ENCODE data around the gene ARSG. TPM values are rescaled to one million over a fixed set of nuclear protein-coding genes. Genes with fewer than 3 reads are reported as not detected.

Gene ARSG
- total and polyA plus RNA-seq, 2 experiments from 2014 or later = 1.7 to 5.1 TPM

GRCh38 chr17:68443972-68444464 is 152.7 kb downstream of the ARSG start:
- H3K36me3 Mint-ChIP-seq (ENCODE audit: low read depth) = peaks cover 5% of the 10 kb centered on the region; the same call in 2 of the 3 replicates
- TF ChIP-seq ETS1 (IDR thresholded peaks at IDR 0.05) (no peak), ZNF114 (CRISPR knock-in tag; IDR thresholded peaks at IDR 0.05) (no peak), ZNF331 (CRISPR knock-in tag; IDR thresholded peaks at IDR 0.05; ENCODE audit: low read depth) (no peak), EZH2 (IDR thresholded peaks at IDR 0.05; ENCODE audit: low read depth, unreplicated experiment) (no peak), POLR2AphosphoS5 (IDR thresholded peaks at IDR 0.05; ENCODE audit: low read depth) (no peak), CREB1 (CRISPR knock-in tag; IDR thresholded peaks at IDR 0.05; ENCODE audit: low read depth) (no peak), STAT1 (IDR thresholded peaks at IDR 0.05; ENCODE audit: unreplicated experiment) (no peak), JUNB (IDR thresholded peaks at IDR 0.05; ENCODE audit: unreplicated experiment) (no peak), REST (IDR thresholded peaks at IDR 0.05; ENCODE audit: unreplicated experiment) (no peak), EZH2phosphoT487 (IDR thresholded peaks at IDR 0.05; ENCODE audit: unreplicated experiment) (no peak), NANOG (IDR thresholded peaks at IDR 0.05; ENCODE audit: borderline replicate concordance) (no peak)
- TF ChIP-seq, protein P1, sequence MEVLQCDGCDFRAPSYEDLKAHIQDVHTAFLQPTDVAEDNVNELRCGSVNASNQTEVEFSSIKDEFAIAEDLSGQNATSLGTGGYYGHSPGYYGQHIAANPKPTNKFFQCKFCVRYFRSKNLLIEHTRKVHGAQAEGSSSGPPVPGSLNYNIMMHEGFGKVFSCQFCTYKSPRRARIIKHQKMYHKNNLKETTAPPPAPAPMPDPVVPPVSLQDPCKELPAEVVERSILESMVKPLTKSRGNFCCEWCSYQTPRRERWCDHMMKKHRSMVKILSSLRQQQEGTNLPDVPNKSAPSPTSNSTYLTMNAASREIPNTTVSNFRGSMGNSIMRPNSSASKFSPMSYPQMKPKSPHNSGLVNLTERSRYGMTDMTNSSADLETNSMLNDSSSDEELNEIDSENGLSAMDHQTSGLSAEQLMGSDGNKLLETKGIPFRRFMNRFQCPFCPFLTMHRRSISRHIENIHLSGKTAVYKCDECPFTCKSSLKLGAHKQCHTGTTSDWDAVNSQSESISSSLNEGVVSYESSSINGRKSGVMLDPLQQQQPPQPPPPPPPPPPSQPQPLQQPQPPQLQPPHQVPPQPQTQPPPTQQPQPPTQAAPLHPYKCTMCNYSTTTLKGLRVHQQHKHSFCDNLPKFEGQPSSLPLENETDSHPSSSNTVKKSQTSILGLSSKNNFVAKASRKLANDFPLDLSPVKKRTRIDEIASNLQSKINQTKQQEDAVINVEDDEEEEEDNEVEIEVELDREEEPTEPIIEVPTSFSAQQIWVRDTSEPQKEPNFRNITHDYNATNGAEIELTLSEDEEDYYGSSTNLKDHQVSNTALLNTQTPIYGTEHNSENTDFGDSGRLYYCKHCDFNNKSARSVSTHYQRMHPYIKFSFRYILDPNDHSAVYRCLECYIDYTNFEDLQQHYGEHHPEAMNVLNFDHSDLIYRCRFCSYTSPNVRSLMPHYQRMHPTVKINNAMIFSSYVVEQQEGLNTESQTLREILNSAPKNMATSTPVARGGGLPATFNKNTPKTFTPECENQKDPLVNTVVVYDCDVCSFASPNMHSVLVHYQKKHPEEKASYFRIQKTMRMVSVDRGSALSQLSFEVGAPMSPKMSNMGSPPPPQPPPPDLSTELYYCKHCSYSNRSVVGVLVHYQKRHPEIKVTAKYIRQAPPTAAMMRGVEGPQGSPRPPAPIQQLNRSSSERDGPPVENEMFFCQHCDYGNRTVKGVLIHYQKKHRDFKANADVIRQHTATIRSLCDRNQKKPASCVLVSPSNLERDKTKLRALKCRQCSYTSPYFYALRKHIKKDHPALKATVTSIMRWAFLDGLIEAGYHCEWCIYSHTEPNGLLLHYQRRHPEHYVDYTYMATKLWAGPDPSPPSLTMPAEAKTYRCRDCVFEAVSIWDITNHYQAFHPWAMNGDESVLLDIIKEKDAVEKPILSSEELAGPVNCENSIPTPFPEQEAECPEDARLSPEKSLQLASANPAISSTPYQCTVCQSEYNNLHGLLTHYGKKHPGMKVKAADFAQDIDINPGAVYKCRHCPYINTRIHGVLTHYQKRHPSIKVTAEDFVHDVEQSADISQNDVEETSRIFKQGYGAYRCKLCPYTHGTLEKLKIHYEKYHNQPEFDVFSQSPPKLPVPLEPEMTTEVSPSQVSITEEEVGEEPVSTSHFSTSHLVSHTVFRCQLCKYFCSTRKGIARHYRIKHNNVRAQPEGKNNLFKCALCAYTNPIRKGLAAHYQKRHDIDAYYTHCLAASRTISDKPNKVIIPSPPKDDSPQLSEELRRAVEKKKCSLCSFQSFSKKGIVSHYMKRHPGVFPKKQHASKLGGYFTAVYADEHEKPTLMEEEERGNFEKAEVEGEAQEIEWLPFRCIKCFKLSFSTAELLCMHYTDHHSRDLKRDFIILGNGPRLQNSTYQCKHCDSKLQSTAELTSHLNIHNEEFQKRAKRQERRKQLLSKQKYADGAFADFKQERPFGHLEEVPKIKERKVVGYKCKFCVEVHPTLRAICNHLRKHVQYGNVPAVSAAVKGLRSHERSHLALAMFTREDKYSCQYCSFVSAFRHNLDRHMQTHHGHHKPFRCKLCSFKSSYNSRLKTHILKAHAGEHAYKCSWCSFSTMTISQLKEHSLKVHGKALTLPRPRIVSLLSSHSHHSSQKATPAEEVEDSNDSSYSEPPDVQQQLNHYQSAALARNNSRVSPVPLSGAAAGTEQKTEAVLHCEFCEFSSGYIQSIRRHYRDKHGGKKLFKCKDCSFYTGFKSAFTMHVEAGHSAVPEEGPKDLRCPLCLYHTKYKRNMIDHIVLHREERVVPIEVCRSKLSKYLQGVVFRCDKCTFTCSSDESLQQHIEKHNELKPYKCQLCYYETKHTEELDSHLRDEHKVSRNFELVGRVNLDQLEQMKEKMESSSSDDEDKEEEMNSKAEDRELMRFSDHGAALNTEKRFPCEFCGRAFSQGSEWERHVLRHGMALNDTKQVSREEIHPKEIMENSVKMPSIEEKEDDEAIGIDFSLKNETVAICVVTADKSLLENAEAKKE (CRISPR knock-in tag; IDR thresholded peaks at IDR 0.05) = no peak
- TF ChIP-seq, protein P2, sequence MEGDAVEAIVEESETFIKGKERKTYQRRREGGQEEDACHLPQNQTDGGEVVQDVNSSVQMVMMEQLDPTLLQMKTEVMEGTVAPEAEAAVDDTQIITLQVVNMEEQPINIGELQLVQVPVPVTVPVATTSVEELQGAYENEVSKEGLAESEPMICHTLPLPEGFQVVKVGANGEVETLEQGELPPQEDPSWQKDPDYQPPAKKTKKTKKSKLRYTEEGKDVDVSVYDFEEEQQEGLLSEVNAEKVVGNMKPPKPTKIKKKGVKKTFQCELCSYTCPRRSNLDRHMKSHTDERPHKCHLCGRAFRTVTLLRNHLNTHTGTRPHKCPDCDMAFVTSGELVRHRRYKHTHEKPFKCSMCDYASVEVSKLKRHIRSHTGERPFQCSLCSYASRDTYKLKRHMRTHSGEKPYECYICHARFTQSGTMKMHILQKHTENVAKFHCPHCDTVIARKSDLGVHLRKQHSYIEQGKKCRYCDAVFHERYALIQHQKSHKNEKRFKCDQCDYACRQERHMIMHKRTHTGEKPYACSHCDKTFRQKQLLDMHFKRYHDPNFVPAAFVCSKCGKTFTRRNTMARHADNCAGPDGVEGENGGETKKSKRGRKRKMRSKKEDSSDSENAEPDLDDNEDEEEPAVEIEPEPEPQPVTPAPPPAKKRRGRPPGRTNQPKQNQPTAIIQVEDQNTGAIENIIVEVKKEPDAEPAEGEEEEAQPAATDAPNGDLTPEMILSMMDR (conservative IDR thresholded peaks at IDR 0.05; ENCODE audit: low read depth in 2 of 2) = no peak
- Histone ChIP-seq H3K9me2 (ENCODE audit: insufficient read depth) (no peaks in the 10 kb centered on the region), H3K27ac (ENCODE audit: low read depth) (no peak overlapping the region), H3K4me3 (no peak overlapping the region), H4K20me1 (replicated peaks; ENCODE audit: insufficient read depth) (no peaks in the 10 kb centered on the region), H3K36me3 (ENCODE audit: insufficient read depth) (no peaks in the 10 kb centered on the region), H3K27me3 (ENCODE audit: insufficient read depth) (no peaks in the 10 kb centered on the region), H2AFZ (no peak overlapping the region), H3K4me2 (no peak overlapping the region), H3K4me1 (ENCODE audit: insufficient read depth) (no peaks in the 10 kb centered on the region), H3K79me2 (replicated peaks; ENCODE audit: insufficient read depth) (no peaks in the 10 kb centered on the region), H3F3A (replicated peaks; ENCODE audit: low read depth) (no peaks in the 10 kb centered on the region)
- no peak for DNase-seq (ENCODE audit: low spot score)
- no peak overlapping the region for H3K27ac Mint-ChIP-seq
- no peak overlapping the region for H3K4me3 Mint-ChIP-seq
- H3K9me3 Mint-ChIP-seq = no peaks in the 10 kb centered on the region
- peaks cover 2% of the 10 kb centered on the region for H3K27me3 Mint-ChIP-seq (ENCODE audit: insufficient read depth, low read depth, poor library complexity)
- no peak for ATAC-seq
- H3K4me1 Mint-ChIP-seq = peaks cover 4% of the 10 kb centered on the region; the same call in 2 of the 3 replicates
